ENCODE results near the gene TAX1BP1.
"Not testable (repeated sequence)": the region's sequence is repeated elsewhere in the genome, so short reads cannot be mapped to it uniquely, and the experiment has no call there.

The TAX1BP1 gene

DNA sequence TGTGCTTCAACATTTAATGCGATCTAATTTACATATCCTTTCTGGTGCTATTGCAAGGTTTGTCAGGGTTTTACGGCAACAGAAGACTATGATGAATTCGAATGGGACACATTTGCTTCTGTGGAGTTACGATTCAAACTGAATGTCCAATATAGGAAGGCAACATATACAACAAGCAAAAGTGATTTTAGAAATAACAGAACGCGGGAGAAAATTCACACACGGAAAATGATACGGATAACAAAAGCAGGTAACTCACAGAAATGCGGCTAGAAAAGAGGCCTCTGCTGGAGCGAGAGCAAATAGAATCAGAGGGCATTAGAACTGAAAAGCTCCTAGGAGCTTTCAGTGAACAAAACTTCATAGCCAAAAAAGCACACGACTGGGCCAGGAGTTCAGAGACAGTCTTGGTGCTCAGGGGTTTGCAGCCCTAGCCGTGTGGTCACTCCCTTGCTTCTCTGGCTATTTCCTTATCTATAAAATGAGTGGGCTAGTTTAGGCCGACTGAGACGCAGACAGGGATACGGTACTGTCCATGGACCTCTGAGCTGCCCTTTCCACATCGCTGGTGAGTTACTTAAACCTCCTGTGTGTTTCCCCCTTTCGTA is 557 bp upstream of the TAX1BP1 start:
- peak overlapping the region; percentile 86 for H3K27ac ChIP-seq (ENCODE audit: low read depth, low read length)
- H3K36me3 ChIP-seq (ENCODE audit: insufficient read depth, low read length), result no peaks in the 10 kb centered on the region
- H3K4me1 ChIP-seq (ENCODE audit: control insufficient read depth, insufficient read depth, low read length, unreplicated experiment), result peaks cover 12% of the 10 kb centered on the region
- H3K4me3 ChIP-seq (ENCODE audit: low read depth, low read length), result peak overlapping the region; percentile 100
- peaks cover 27% of the 10 kb centered on the region for H3K79me2 ChIP-seq (ENCODE audit: control insufficient read depth, insufficient read depth, low read length, unreplicated experiment)
- peak overlapping the region; percentile 76 for H2AFZ ChIP-seq (ENCODE audit: low read length, unreplicated experiment)
- H3K27me3 ChIP-seq (ENCODE audit: insufficient read depth, low read length), result no peaks in the 10 kb centered on the region

GRCh38 chr7:27740449-27741086 is 606 bp downstream of the TAX1BP1 start:
- Histone ChIP-seq H3K4me1 (ENCODE audit: control insufficient read depth, insufficient read depth, low read length, unreplicated experiment) (peaks cover 15% of the 10 kb centered on the region), H3K27me3 (ENCODE audit: insufficient read depth, low read length) (no peaks in the 10 kb centered on the region), H3K4me3 (ENCODE audit: low read depth, low read length) (peak overlapping the region; percentile 100), H3K79me2 (ENCODE audit: control insufficient read depth, insufficient read depth, low read length, unreplicated experiment) (peaks cover 32% of the 10 kb centered on the region), H3K27ac (ENCODE audit: low read depth, low read length) (peak overlapping the region; percentile 86), H2AFZ (ENCODE audit: low read length, unreplicated experiment) (peak overlapping the region; percentile 85), H3K36me3 (ENCODE audit: insufficient read depth, low read length) (no peaks in the 10 kb centered on the region)

GRCh38 chr7:27742091-27742710 is 2.2 kb downstream of the TAX1BP1 start:
- H3K4me1 ChIP-seq (ENCODE audit: control insufficient read depth, insufficient read depth, low read length, unreplicated experiment), result peaks cover 23% of the 10 kb centered on the region
- H3K4me3 ChIP-seq (ENCODE audit: low read depth, low read length); H3K27ac ChIP-seq (ENCODE audit: low read depth, low read length); H3K36me3 ChIP-seq (ENCODE audit: insufficient read depth, low read length); H2AFZ ChIP-seq (ENCODE audit: low read length, unreplicated experiment); H3K27me3 ChIP-seq (ENCODE audit: insufficient read depth, low read length): not testable (repeated sequence)
- peaks cover 48% of the 10 kb centered on the region for H3K79me2 ChIP-seq (ENCODE audit: control insufficient read depth, insufficient read depth, low read length, unreplicated experiment)

- Histone ChIP-seq H3K27me3 (ENCODE audit: insufficient read depth, low read length) (no peaks in the 10 kb centered on the region), H3K27ac (ENCODE audit: low read depth, low read length) (peak overlapping the region; percentile 81), H2AFZ (ENCODE audit: low read length, unreplicated experiment) (peak overlapping the region; percentile 30), H3K4me3 (ENCODE audit: low read depth, low read length) (peak overlapping the region; percentile 68), H3K36me3 (ENCODE audit: insufficient read depth, low read length) (peaks cover 12% of the 10 kb centered on the region), H3K4me1 (ENCODE audit: control insufficient read depth, insufficient read depth, low read length, unreplicated experiment) (peaks cover 15% of the 10 kb centered on the region), H3K79me2 (ENCODE audit: control insufficient read depth, insufficient read depth, low read length, unreplicated experiment) (peaks cover 65% of the 10 kb centered on the region)
Measured at GRCh38 chr7:27745064-27745583, 5.2 kb downstream of the TAX1BP1 start.

DNA sequence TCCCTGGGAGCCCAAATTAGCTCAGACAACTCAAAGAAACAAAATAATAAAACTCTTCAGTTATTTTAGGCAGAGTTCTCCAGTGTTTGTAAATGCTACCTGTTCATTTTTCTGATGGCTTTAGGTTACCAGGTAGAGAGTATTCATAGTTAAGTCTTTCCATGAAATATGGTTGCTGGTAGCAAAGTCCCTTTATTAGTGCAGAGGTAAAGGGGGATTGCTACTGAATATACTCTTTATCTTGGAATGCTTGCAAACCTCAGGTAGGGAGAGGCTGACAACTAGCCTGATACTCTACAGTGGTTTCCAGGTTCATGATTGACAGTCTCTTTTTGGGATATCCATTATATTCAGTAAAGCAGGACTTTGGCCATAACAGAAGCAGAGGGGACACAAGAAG is 6.5 kb downstream of the TAX1BP1 start:
- Histone ChIP-seq H3K27ac (ENCODE audit: low read depth, low read length) (no peak overlapping the region), H2AFZ (ENCODE audit: low read length, unreplicated experiment) (no peak overlapping the region), H3K79me2 (ENCODE audit: control insufficient read depth, insufficient read depth, low read length, unreplicated experiment) (peaks cover 53% of the 10 kb centered on the region), H3K27me3 (ENCODE audit: insufficient read depth, low read length) (no peaks in the 10 kb centered on the region), H3K4me1 (ENCODE audit: control insufficient read depth, insufficient read depth, low read length, unreplicated experiment) (peaks cover 15% of the 10 kb centered on the region), H3K36me3 (ENCODE audit: insufficient read depth, low read length) (peaks cover 19% of the 10 kb centered on the region), H3K4me3 (ENCODE audit: low read depth, low read length) (no peak overlapping the region)

DNA sequence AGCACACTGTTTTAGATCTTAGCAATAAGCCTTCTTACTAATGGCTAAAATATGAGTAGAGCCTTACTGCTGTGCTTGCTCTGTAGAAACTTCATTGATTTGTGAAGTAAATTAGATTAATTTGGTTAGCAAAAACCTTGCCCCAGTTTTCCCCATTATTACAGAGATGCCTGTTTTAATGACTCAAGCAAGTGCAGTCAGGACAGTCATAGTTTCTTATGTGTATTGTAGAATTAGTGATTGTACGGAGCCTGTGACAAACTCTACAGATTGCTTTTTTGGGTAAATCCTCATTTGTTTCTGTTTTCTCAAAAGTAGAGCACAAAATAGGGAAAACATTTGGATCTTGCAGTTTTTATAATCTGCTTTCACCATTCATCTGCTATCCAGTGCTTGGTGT is 7.0 kb downstream of the TAX1BP1 start:
- peaks cover 19% of the 10 kb centered on the region for H3K36me3 ChIP-seq (ENCODE audit: insufficient read depth, low read length)
- peaks cover 15% of the 10 kb centered on the region for H3K4me1 ChIP-seq (ENCODE audit: control insufficient read depth, insufficient read depth, low read length, unreplicated experiment)
- H3K4me3 ChIP-seq (ENCODE audit: low read depth, low read length), result no peak overlapping the region
- H3K27ac ChIP-seq (ENCODE audit: low read depth, low read length), result no peak overlapping the region
- H2AFZ ChIP-seq (ENCODE audit: low read length, unreplicated experiment), result no peak overlapping the region
- peaks cover 51% of the 10 kb centered on the region for H3K79me2 ChIP-seq (ENCODE audit: control insufficient read depth, insufficient read depth, low read length, unreplicated experiment)
- no peaks in the 10 kb centered on the region for H3K27me3 ChIP-seq (ENCODE audit: insufficient read depth, low read length)

DNA sequence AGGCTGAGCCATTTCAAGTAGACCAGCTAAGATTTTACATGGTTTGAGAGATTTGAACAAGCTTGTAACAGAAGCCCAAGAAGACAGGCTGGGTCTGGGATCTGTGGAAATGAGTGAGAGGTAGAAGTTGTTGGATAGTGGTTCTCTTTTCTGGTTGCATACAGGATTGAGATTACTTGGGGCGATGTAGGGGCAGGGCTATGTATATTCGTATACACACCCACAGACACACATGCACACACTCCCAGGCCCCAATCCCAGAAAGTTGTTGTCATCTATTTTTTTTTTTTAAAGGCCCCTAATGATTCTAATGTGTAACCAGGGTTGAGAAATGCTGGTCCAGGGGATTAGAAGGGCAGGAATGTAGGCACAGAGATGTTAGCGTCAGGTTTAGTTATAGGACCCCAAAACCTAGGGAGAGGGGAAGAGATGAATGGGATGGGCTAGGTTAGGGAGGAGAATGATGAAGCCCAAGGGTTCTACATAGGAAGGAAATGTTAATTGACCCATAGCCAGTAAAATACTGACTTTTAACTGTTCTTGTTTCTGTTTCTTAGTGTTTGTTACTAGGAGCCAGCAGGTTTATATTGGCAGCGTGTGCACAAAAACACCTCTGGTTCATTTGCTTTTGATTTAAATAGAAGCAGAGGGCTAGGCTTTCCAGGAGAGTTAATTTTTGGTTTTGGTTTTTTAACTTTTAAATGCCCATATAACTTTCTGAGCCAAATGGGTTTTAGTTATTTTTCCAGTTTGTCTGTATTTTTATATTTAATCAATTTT is 7.8 kb downstream of the TAX1BP1 start:
- H3K36me3 ChIP-seq (ENCODE audit: insufficient read depth, low read length), result peaks cover 19% of the 10 kb centered on the region
- no peak overlapping the region for H2AFZ ChIP-seq (ENCODE audit: low read length, unreplicated experiment)
- no peak overlapping the region for H3K4me3 ChIP-seq (ENCODE audit: low read depth, low read length)
- H3K4me1 ChIP-seq (ENCODE audit: control insufficient read depth, insufficient read depth, low read length, unreplicated experiment), result peaks cover 15% of the 10 kb centered on the region
- H3K79me2 ChIP-seq (ENCODE audit: control insufficient read depth, insufficient read depth, low read length, unreplicated experiment), result peaks cover 46% of the 10 kb centered on the region
- H3K27ac ChIP-seq (ENCODE audit: low read depth, low read length), result no peak overlapping the region
- no peaks in the 10 kb centered on the region for H3K27me3 ChIP-seq (ENCODE audit: insufficient read depth, low read length)

DNA sequence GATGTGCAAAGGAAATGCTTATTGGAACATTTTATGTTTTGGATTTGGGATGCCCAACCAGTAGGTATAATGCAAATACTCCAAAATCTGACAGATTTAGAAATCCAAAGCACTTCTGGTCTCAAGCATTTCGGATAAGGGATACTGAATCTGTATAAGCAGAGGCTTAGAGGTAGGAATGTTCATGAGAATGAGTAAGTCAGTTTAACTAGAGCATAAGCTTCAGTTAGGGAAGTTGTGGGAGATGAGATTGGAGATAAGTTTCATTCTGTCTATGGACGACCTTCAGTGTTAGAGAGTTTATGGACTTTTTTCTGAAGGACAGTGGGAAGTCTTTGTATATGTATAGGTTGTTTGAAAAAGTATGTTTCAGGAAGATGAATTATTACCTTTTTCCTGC is 10.4 kb downstream of the TAX1BP1 start:
- H3K79me2 ChIP-seq (ENCODE audit: control insufficient read depth, insufficient read depth, low read length, unreplicated experiment), result peaks cover 33% of the 10 kb centered on the region
- peaks cover 19% of the 10 kb centered on the region for H3K36me3 ChIP-seq (ENCODE audit: insufficient read depth, low read length)
- no peaks in the 10 kb centered on the region for H3K27me3 ChIP-seq (ENCODE audit: insufficient read depth, low read length)
- H3K27ac ChIP-seq (ENCODE audit: low read depth, low read length), result no peak overlapping the region
- H3K4me1 ChIP-seq (ENCODE audit: control insufficient read depth, insufficient read depth, low read length, unreplicated experiment), result peaks cover 8% of the 10 kb centered on the region
- no peak overlapping the region for H2AFZ ChIP-seq (ENCODE audit: low read length, unreplicated experiment)
- H3K4me3 ChIP-seq (ENCODE audit: low read depth, low read length), result no peak overlapping the region

DNA sequence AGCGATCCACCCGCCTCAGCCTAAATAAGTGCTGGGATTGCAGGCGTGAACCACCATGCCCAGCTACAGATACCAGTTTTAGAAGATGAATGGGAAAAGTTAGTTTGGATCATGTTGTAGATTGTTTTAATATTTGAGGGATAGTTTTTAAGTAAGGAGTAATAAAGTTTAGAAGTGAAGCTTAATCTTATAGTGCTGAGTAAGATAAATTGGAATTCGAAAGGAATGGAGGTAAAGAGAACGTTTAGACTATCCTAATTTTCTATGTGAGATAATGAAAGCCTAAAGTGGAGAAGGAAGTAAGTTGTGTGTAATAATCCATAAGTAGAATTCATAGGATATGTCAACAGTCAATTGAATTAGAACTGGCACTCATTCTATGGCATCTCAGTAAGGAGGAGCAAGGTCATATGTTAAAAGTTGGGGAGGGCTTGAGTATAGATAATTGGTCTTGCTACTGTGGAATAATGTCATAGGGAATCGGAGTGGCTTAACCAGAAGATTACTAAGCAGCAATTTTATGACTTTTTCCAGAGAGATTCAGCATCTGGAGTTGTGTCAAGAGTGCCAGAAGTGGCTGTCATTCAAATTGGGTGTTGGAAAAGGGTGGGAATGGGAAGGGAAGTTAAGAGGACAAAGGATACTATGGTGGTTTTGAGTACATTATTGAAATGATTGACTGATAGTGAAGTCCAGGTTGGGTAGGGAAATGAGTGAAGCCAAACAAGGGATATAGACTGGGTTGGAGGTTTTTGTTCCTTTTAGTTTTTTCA is 12.1 kb downstream of the TAX1BP1 start:
- H3K4me1 ChIP-seq (ENCODE audit: control insufficient read depth, insufficient read depth, low read length, unreplicated experiment), result peaks cover under 1% of the 10 kb centered on the region
- no peak overlapping the region for H3K4me3 ChIP-seq (ENCODE audit: low read depth, low read length)
- no peaks in the 10 kb centered on the region for H3K27me3 ChIP-seq (ENCODE audit: insufficient read depth, low read length)
- no peak overlapping the region for H3K27ac ChIP-seq (ENCODE audit: low read depth, low read length)
- H3K79me2 ChIP-seq (ENCODE audit: control insufficient read depth, insufficient read depth, low read length, unreplicated experiment), result peaks cover 22% of the 10 kb centered on the region
- H2AFZ ChIP-seq (ENCODE audit: low read length, unreplicated experiment), result no peak overlapping the region
- H3K36me3 ChIP-seq (ENCODE audit: insufficient read depth, low read length), result peaks cover 26% of the 10 kb centered on the region

GRCh38 chr7:27753863-27754262 is 13.9 kb downstream of the TAX1BP1 start:
- H3K4me1 ChIP-seq (ENCODE audit: control insufficient read depth, insufficient read depth, low read length, unreplicated experiment), result no peaks in the 10 kb centered on the region
- no peak overlapping the region for H2AFZ ChIP-seq (ENCODE audit: low read length, unreplicated experiment)
- H3K36me3 ChIP-seq (ENCODE audit: insufficient read depth, low read length), result peaks cover 26% of the 10 kb centered on the region
- no peak overlapping the region for H3K4me3 ChIP-seq (ENCODE audit: low read depth, low read length)
- H3K27ac ChIP-seq (ENCODE audit: low read depth, low read length), result no peak overlapping the region
- H3K79me2 ChIP-seq (ENCODE audit: control insufficient read depth, insufficient read depth, low read length, unreplicated experiment), result peaks cover 7% of the 10 kb centered on the region
- H3K27me3 ChIP-seq (ENCODE audit: insufficient read depth, low read length), result no peaks in the 10 kb centered on the region
